Body of pancreas (tissue), 4 donors: ENCODE data around the gene ZNF560. TPM values are rescaled to one million over a fixed set of nuclear protein-coding genes. Genes with fewer than 3 reads are reported as not detected.
"Not testable (repeated sequence)": the region's sequence is repeated elsewhere in the genome, so short reads cannot be mapped to it uniquely, and the experiment has no call there.

Experiments
- ATAC-seq: fragments of 150-250 bp; one replicate; pipeline ENCODE4 v1.9.1; 2016
- DNase-seq, 4 donors: peaks; one replicate each; pipeline ENCODE4 v3.0.0-alpha.2; 2019
- H3K27ac ChIP-seq, 4 donors: fragments of 200-600 bp; sonication (generic); 1 replicate in 3 of 4; 2 replicates in 1 of 4; pipeline versions ENCODE4 v1.5.1 to v1.6.1; 2016 to 2019; ENCODE audit warnings: mild to moderate bottlenecking in 1 of 4, mixed read lengths in 1 of 4, moderate library complexity in 1 of 4
- H3K27me3 ChIP-seq, 2 donors: fragments of 200-600 bp; sonication (generic); one replicate each; pipeline ENCODE4 v1.6.0; 2016; ENCODE audit warnings: mild to moderate bottlenecking in 1 of 2
- H3K36me3 ChIP-seq, 2 donors: fragments of 200-600 bp; sonication (generic); replicated peaks in 1 of 2; 2 replicates each; pipeline ENCODE4 v1.5.1; 2016; ENCODE audit warnings: low read depth in 2 of 2; ENCODE audit not compliant: insufficient read depth in 1 of 2
- H3K4me1 ChIP-seq: fragments of 200-600 bp; sonication (generic); one replicate; pipeline ENCODE4 v1.6.0; 2016
- H3K4me3 ChIP-seq, 2 donors: fragments of 200-600 bp; sonication (generic); 1 replicate in 1 of 2; 2 replicates in 1 of 2; pipeline ENCODE4 v1.5.1; 2016 to 2019
- H3K9me3 ChIP-seq, 3 donors: fragments of 200-600 bp; sonication (generic); 1 replicate in 2 of 3; 2 replicates in 1 of 3; pipeline ENCODE4 v1.5.1; 2016
- CTCF ChIP-seq, 7 experiments: fragments of 450-650 bp in 4 of 7; fragments of 200-600 bp in 3 of 7; sonication (generic) in 3 of 7; IDR thresholded peaks; one replicate each; pipeline ENCODE4 v1.5.1; 2016 to 2019; ENCODE audit warnings: antibody characterized with exemption in 7 of 7
- POLR2A ChIP-seq, 3 donors: fragments of 450-650 bp; IDR thresholded peaks; one replicate each; pipeline ENCODE4 v1.6.1; 2016; ENCODE audit warnings: antibody characterized with exemption in 3 of 3, mild to moderate bottlenecking in 2 of 3
- WGBS, 2 donors: methylation state at CpG; one replicate each; pipeline ENCODE4 v1.1.5; 2017; 5-methylcytosine and 5-hydroxymethylcytosine counted together
- intact Hi-C: fragments of 100-400 bp; cut with DNase I; formaldehyde crosslinking; loops from one replicate; pipeline ENCODE4 v1.15.1; 2023
- total RNA-seq, 2 donors: library from RNA; depleted of rRNA; stranded (reverse); fragments of >200 nt; gene quantifications; one replicate each; pipeline ENCODE4 v1.1.0, GENCODE V29; 2016

ZNF560 gene
- not detected for total RNA-seq

- DNase-seq = no peak
Observed at GRCh38 chr19:9498183-9498902, at the start of gene ZNF560. ZNF560 (minus strand) TSS chr19:9498616; CDS start chr19:9475313, 23,303 bp downstream.

GRCh38 chr19:9547870-9548269 lies 49.5 kb upstream of the ZNF560 start:
- Histone ChIP-seq H3K9me3 (peaks cover 0 to 31% (median 0%) of the 10 kb centered on the region in 3 donors), H3K4me3 (no peak overlapping the region), H3K36me3 (no peaks in the 10 kb centered on the region), H3K27ac (no peak overlapping the region), H3K4me1 (no peaks in the 10 kb centered on the region), H3K27me3 (no peaks in the 10 kb centered on the region)
- 72 to 100% methylated on average over 1 to 4 of the region's 11 CpGs for WGBS, 2 donors
- DNase-seq (no peak), ATAC-seq (no peak)
- TF ChIP-seq CTCF (IDR thresholded peaks at IDR 0.05) (no peak), POLR2A (IDR thresholded peaks at IDR 0.05) (no peak)
- intact Hi-C loops = no loop called here

More at GRCh38 chr19:9498183-9498902, at the start of gene ZNF560:
- intact Hi-C loops = no loop called here
- H3K27ac ChIP-seq = no peak within 1 kb of the TSS
- no peak for ATAC-seq
- H3K4me1 ChIP-seq = no peaks in the 10 kb centered on the region
- H3K27me3 ChIP-seq = no peaks in the 10 kb centered on the region
- WGBS, 2 donors = 2 to 3% methylated on average over 27 to 44 of the region's 44 CpGs
- no peaks in the 10 kb centered on the region for H3K36me3 ChIP-seq
- TF ChIP-seq POLR2A (IDR thresholded peaks at IDR 0.05) (no peak), CTCF (IDR thresholded peaks at IDR 0.05) (no peak)
- no peak within 1 kb of the TSS for H3K4me3 ChIP-seq
- H3K9me3 ChIP-seq = peaks cover 0 to 39% (median 0%) of the 10 kb centered on the region in 3 donors

- H3K4me1 ChIP-seq, intact Hi-C loops, ATAC-seq, H3K4me3 ChIP-seq, H3K27me3 ChIP-seq, H3K36me3 ChIP-seq, DNase-seq, H3K27ac ChIP-seq: not testable (repeated sequence)
- H3K9me3 ChIP-seq = peaks cover 0 to 13% (median 0%) of the 10 kb centered on the region in 3 donors
- WGBS, 2 donors = 91 to 100% methylated on average over 3 to 11 of the region's 12 CpGs
Observed at GRCh38 chr19:9541281-9541680, 42.9 kb upstream of the ZNF560 start.

GRCh38 chr19:9539921-9540320 lies 41.5 kb upstream of the ZNF560 start:
- H3K27ac ChIP-seq, ATAC-seq, H3K27me3 ChIP-seq, H3K4me3 ChIP-seq, H3K36me3 ChIP-seq, H3K4me1 ChIP-seq, intact Hi-C loops, DNase-seq: not testable (repeated sequence)
- WGBS, 2 donors = 83 to 85% methylated on average over 1 of the region's 1 CpG
- peaks cover 0 to 15% (median 0%) of the 10 kb centered on the region in 3 donors for H3K9me3 ChIP-seq

GRCh38 chr19:9539201-9539600 lies 40.8 kb upstream of the ZNF560 start:
- Histone ChIP-seq H3K36me3 (peaks cover 8 to 15% of the 10 kb centered on the region in 2 donors), H3K27ac (peak overlapping the region in 3 of 4 donors; percentile 81 to 92 (median 86)), H3K9me3 (peaks cover 0 to 21% (median 0%) of the 10 kb centered on the region in 3 donors)
- intact Hi-C loops, DNase-seq, ATAC-seq, H3K27me3 ChIP-seq, H3K4me3 ChIP-seq, H3K4me1 ChIP-seq: not testable (repeated sequence)
- 82 to 83% methylated on average over 6 of the region's 6 CpGs for whole genome bisulfite sequencing, 2 donors

GRCh38 chr19:9538183-9539058 lies 40.0 kb upstream of the ZNF560 start, which contains the start of gene ZNF426:
ZNF426 (minus strand) TSS chr19:9538645; CDS start chr19:9536232, 2,413 bp downstream.
- 2 to 3% methylated on average over 44 to 49 of the region's 49 CpGs for WGBS, 2 donors
- intact Hi-C loops = no loop called here

More at GRCh38 chr19:9538183-9539058, 40.0 kb upstream of the ZNF560 start, which contains the start of gene ZNF426:
- DNase-seq (peak; percentile 79 to 86 (median 80)), ATAC-seq (peak; percentile 95)
- peak in 2 of 3 donors; percentile 58 to 66 for TF ChIP-seq POLR2A (IDR thresholded peaks at IDR 0.05)
- no peak for TF ChIP-seq CTCF (IDR thresholded peaks at IDR 0.05)
- Histone ChIP-seq H3K4me3 (peak within 1 kb of the TSS; percentile 38 to 67), H3K9me3 (peaks cover 0 to 28% (median 0%) of the 10 kb centered on the region in 3 donors), H3K27me3 (no peaks in the 10 kb centered on the region), H3K27ac (peak within 1 kb of the TSS; percentile 71 to 92 (median 84)), H3K36me3 (peaks cover 14 to 21% of the 10 kb centered on the region in 2 donors), H3K4me1 (peaks cover 6% of the 10 kb centered on the region)
